Neural progenitor cell (in vitro differentiated cells): ENCODE measurements around the gene ASIC1. TPM values are rescaled to one million over a fixed set of nuclear protein-coding genes. Genes with fewer than 3 reads are reported as not detected.

Source experiments
- DNase-seq: peaks from one replicate; pipeline ENCODE4 v3.0.0-alpha.2; 2016; ENCODE audit warnings: low spot score
- H2AFZ ChIP-seq: fragments of 200-600 bp; sonication (generic); replicated peaks from 2 replicates; pipeline ENCODE4 v1.6.1; 2016; ENCODE audit warnings: antibody characterized with exemption
- H3F3A ChIP-seq: fragments of 200-600 bp; sonication (generic); 2 replicates; pipeline ENCODE4 v1.6.1; 2016; ENCODE audit warnings: antibody characterized with exemption, low read depth
- H3K27ac ChIP-seq: fragments of 200-600 bp; sonication (generic); 2 replicates; pipeline ENCODE4 v1.5.1; 2016; ENCODE audit warnings: mild to moderate bottlenecking
- H3K27me3 ChIP-seq: fragments of 200-600 bp; sonication (generic); 2 replicates; pipeline ENCODE4 v1.6.1; 2016; ENCODE audit warnings: mild to moderate bottlenecking, moderate library complexity
- H3K36me3 ChIP-seq: fragments of 200-600 bp; sonication (generic); 2 replicates; pipeline ENCODE4 v1.5.1; 2016
- H3K4me1 ChIP-seq: fragments of 200-600 bp; sonication (generic); 2 replicates; pipeline ENCODE4 v1.6.1; 2016; ENCODE audit warnings: mixed run types
- H3K4me2 ChIP-seq: fragments of 200-600 bp; sonication (generic); 2 replicates; pipeline ENCODE4 v1.6.1; 2016
- H3K4me3 ChIP-seq: fragments of 200-600 bp; sonication (generic); 2 replicates; pipeline ENCODE4 v1.5.1; 2016
- H3K79me2 ChIP-seq: fragments of 200-600 bp; sonication (generic); 2 replicates; pipeline ENCODE4 v1.6.1; 2016; ENCODE audit warnings: low read depth
- H3K9ac ChIP-seq: fragments of 200-600 bp; sonication (generic); 2 replicates; pipeline ENCODE4 v1.6.1; 2016
- H3K9me3 ChIP-seq: fragments of 200-600 bp; sonication (generic); 2 replicates; pipeline ENCODE4 v1.5.1; 2016; ENCODE audit warnings: low read depth
- H4K20me1 ChIP-seq: fragments of 200-600 bp; sonication (generic); 2 replicates; pipeline ENCODE4 v1.6.1; 2016; ENCODE audit warnings: low read depth
- H3K27ac Mint-ChIP-seq: 3 replicates; pipeline ENCODE4 v1.8.0; 2021; ENCODE audit warnings: mixed read lengths
- H3K27me3 Mint-ChIP-seq: 2 replicates; pipeline ENCODE4 v1.8.0; 2022; ENCODE audit warnings: low read depth, mild to moderate bottlenecking, inconsistent platforms, moderate library complexity, mixed read lengths; ENCODE audit not compliant: insufficient read depth
- H3K36me3 Mint-ChIP-seq: 3 replicates; pipeline ENCODE4 v1.8.0; 2021; ENCODE audit warnings: mixed read lengths
- H3K4me1 Mint-ChIP-seq: 3 replicates; pipeline ENCODE4 v1.8.0; 2021; ENCODE audit warnings: mixed read lengths
- H3K4me3 Mint-ChIP-seq: 3 replicates; pipeline ENCODE4 v1.8.0; 2021; ENCODE audit warnings: mild to moderate bottlenecking, moderate library complexity, mixed read lengths
- H3K9me3 Mint-ChIP-seq: 3 replicates; pipeline ENCODE4 v1.8.0; 2020; ENCODE audit warnings: mixed read lengths
- EZH2 ChIP-seq: fragments of 200-600 bp; sonication (generic); IDR thresholded peaks from 2 replicates; pipeline ENCODE4 v1.6.1; 2017; ENCODE audit warnings: antibody characterized with exemption, mild to moderate bottlenecking, moderate library complexity
- EZH2phosphoT487 ChIP-seq: fragments of 200-600 bp; sonication (generic); IDR thresholded peaks from 2 replicates; pipeline ENCODE4 v1.6.1; 2017; ENCODE audit warnings: antibody characterized with exemption
- total RNA-seq: library from RNA; depleted of rRNA; stranded (reverse); fragments of >200 nt; gene quantifications from 2 replicates; pipeline ENCODE4 v1.2.3, GENCODE V29; 2015; ENCODE audit warnings: low replicate concordance
- TF ChIP-seq, protein P1 (sequence below): fragments of 200-600 bp; sonication (generic); IDR thresholded peaks from 2 replicates; pipeline ENCODE4 v1.5.1; 2017; ENCODE audit warnings: antibody characterized with exemption, mild to moderate bottlenecking

The ASIC1 gene
- total RNA-seq, 1 donor from 2014 or later, result 2.5 TPM

DNA sequence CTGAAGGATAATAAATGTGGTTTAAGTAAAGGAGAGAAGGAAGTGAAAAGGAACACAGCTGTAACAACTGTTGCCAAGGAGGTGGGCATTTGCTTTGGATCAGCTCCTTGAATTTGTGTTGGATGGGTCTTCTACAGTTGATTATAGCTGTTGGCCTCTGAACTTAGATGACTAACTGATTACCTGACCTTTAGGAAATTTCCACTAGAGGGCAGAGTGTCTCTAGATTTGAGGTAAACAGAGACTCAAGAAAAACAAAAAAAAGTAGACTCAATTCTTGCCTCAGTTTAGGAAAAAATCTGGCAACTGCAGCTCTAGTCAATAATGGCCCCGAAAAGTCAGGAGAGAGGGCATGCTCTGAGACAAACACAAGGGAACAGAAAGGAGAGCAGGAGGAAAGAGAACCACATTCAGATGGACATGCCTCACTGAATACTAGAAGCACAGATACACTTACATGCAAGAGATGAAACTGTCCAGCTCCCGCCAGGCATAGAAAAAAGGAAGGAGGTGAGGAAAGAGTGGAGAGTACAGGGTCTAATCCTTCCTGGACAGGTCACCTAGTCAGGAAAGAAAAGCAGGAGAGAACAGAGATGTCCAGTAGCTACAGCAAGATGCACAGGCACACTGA lies 75.2 kb downstream of the ASIC1 start:
- H3K27ac Mint-ChIP-seq, result no peak overlapping the region
- H3K36me3 Mint-ChIP-seq, result peaks cover 20% of the 10 kb centered on the region
- no peaks in the 10 kb centered on the region for H3K27me3 ChIP-seq

More for the DNA sequence above, 75.2 kb downstream of the ASIC1 start:
- Histone ChIP-seq H3K4me1 (no peaks in the 10 kb centered on the region), H3F3A (peaks cover 12% of the 10 kb centered on the region), H3K4me2 (no peak overlapping the region), H3K9me3 (no peaks in the 10 kb centered on the region), H3K36me3 (peaks cover 7% of the 10 kb centered on the region), H3K27ac (no peak overlapping the region), H3K79me2 (no peaks in the 10 kb centered on the region), H3K4me3 (no peak overlapping the region), H2AFZ (no peak overlapping the region), H3K9ac (no peak overlapping the region), H4K20me1 (peaks cover 4% of the 10 kb centered on the region)
- Mint-ChIP-seq H3K4me3 (no peak overlapping the region), H3K9me3 (no peaks in the 10 kb centered on the region), H3K4me1 (no peaks in the 10 kb centered on the region), H3K27me3 (no peaks in the 10 kb centered on the region)
- peak; percentile 68 for DNase-seq
- no peak for TF ChIP-seq EZH2phosphoT487
- TF ChIP-seq, protein P1, sequence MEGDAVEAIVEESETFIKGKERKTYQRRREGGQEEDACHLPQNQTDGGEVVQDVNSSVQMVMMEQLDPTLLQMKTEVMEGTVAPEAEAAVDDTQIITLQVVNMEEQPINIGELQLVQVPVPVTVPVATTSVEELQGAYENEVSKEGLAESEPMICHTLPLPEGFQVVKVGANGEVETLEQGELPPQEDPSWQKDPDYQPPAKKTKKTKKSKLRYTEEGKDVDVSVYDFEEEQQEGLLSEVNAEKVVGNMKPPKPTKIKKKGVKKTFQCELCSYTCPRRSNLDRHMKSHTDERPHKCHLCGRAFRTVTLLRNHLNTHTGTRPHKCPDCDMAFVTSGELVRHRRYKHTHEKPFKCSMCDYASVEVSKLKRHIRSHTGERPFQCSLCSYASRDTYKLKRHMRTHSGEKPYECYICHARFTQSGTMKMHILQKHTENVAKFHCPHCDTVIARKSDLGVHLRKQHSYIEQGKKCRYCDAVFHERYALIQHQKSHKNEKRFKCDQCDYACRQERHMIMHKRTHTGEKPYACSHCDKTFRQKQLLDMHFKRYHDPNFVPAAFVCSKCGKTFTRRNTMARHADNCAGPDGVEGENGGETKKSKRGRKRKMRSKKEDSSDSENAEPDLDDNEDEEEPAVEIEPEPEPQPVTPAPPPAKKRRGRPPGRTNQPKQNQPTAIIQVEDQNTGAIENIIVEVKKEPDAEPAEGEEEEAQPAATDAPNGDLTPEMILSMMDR, result peak; percentile 78
- no peak for TF ChIP-seq EZH2

Other genes starting within 250 kb of the ASIC1 start
- gene NCKAP5L, start 229.2 kb upstream of the ASIC1 start, total RNA-seq, result 5.6 and 19.0 TPM in 2 replicates
- gene BCDIN3D, start 214.5 kb upstream of the ASIC1 start, total RNA-seq, result 3.8 and 5.3 TPM in 2 replicates
- 0.39 and 1.2 TPM in 2 replicates for gene FAIM2, start 153.7 kb upstream of the ASIC1 start, total RNA-seq
- gene AQP2, start 106.9 kb upstream of the ASIC1 start, total RNA-seq, result not detected in 2 replicates
- 0.09 TPM in 1 of 2 replicates, not detected in the other for gene AQP5, start 95.7 kb upstream of the ASIC1 start, total RNA-seq
- 0.12 TPM in 1 of 2 replicates, not detected in the other for gene AQP6, start 84.6 kb upstream of the ASIC1 start, total RNA-seq
- 121 and 149 TPM in 2 replicates for gene RACGAP1, start 32.1 kb upstream of the ASIC1 start, total RNA-seq
- 121 and 209 TPM in 2 replicates for gene SMARCD1, start 27.7 kb downstream of the ASIC1 start, total RNA-seq
- gene GPD1, start 46.4 kb downstream of the ASIC1 start, total RNA-seq, result 1.4 TPM in 1 of 2 replicates, not detected in the other
- gene COX14, start 54.6 kb downstream of the ASIC1 start, total RNA-seq, result 15.3 and 22.7 TPM in 2 replicates
- 44.2 and 48.0 TPM in 2 replicates for gene CERS5, start 109.8 kb downstream of the ASIC1 start, total RNA-seq
- gene LIMA1, start 225.9 kb downstream of the ASIC1 start, total RNA-seq, result 19.1 and 25.0 TPM in 2 replicates